ENCODE data around the gene ACY1.

DNA sequence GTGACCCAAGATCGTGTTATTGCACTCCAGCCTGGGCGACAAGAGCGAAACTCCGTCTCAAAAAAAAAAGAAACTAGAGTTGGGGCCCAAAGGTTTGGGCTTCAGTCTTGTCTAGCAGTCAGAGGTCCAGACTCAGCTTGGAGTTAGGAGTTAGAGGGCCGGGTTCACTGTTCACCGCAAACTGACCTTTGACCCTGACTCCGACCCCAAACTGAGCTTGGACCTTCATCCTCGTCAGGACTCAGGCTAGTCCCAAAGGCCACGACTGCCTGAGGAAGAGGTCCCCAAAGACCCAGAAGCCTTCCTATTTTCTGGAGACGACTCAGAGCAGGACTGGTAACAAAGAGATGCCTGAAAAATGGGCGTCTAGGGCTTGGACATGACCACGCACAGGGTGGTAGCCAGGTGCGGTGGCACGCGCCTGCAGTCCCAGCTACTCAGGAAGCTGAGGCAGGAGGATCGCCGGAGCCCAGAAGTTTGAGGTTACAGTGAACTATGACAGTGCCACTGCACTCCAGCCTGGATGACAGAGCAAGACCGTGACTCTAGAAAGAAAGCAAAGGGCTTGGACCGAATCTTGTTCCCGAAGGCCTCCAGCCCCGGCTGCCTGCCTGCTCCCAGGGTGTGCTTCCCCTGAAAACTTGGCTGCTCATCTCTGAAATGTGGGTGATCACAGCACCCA, 35.1 kb downstream of the ACY1 start:
- TF ChIP-seq, protein P1, sequence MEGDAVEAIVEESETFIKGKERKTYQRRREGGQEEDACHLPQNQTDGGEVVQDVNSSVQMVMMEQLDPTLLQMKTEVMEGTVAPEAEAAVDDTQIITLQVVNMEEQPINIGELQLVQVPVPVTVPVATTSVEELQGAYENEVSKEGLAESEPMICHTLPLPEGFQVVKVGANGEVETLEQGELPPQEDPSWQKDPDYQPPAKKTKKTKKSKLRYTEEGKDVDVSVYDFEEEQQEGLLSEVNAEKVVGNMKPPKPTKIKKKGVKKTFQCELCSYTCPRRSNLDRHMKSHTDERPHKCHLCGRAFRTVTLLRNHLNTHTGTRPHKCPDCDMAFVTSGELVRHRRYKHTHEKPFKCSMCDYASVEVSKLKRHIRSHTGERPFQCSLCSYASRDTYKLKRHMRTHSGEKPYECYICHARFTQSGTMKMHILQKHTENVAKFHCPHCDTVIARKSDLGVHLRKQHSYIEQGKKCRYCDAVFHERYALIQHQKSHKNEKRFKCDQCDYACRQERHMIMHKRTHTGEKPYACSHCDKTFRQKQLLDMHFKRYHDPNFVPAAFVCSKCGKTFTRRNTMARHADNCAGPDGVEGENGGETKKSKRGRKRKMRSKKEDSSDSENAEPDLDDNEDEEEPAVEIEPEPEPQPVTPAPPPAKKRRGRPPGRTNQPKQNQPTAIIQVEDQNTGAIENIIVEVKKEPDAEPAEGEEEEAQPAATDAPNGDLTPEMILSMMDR (IDR thresholded peaks at IDR 0.05; ENCODE audit: low read length): no peak
- no peak for TF ChIP-seq EZH2 (optimal IDR thresholded peaks at IDR 0.05; ENCODE audit: low read depth, low read length)
- no peak for TF ChIP-seq EZH2phosphoT487 (IDR thresholded peaks at IDR 0.05; ENCODE audit: low read length)

Data from MM.1S (cell line).